Stimulated activated CD8-positive, alpha-beta memory T cell treated with anti-CD3 and anti-CD28 coated beads, Interleukin-12 subunit alpha, Interleukin-12 subunit beta, amount 100 ng/mL, for 1 hour (primary cell): Measurements from ENCODE around the gene KRT80.

ENCODE experiments used
- DNase-seq: peaks from one replicate; pipeline ENCODE4 v3.0.0-alpha.2; 2020; ENCODE audit warnings: low read depth

KRT80 gene

DNA sequence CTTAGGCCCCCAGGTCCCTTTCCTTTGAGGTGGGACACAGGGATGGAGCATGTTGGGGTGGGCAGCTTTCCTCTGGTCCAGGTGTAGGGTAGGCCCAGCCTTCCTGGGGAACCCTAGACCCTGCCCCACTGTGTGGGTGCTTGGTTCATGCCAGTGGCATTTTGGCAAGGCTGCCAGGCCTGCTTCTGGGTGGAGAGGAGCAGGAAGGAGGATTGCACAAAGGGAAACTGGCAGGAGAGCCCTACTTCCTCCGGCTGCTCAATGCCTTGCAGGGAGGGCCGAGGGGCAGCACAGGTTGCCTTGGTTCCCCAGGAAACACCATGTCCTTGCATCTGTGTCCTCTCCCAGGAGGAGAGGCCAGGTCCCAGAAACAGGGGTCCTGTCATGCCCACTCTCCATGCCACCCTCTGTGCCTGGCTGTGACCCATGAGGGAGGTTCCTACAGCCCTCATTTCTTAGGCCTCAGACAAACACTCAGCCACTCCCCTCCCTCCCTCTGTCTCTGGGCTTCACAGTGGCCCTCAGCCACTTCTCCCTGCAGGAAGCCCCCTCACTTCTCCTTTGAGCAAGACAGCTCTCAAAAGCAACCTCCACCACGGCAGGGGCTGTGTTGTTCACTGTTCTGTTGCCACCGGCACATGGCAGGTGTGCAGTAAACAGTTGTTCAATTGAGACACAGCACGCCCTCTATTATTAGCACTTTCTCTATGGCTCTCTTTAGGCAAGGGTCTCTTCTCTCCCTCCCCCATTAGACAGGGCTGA, 6.8 kb upstream of the KRT80 start:
- no peak for DNase-seq

DNA sequence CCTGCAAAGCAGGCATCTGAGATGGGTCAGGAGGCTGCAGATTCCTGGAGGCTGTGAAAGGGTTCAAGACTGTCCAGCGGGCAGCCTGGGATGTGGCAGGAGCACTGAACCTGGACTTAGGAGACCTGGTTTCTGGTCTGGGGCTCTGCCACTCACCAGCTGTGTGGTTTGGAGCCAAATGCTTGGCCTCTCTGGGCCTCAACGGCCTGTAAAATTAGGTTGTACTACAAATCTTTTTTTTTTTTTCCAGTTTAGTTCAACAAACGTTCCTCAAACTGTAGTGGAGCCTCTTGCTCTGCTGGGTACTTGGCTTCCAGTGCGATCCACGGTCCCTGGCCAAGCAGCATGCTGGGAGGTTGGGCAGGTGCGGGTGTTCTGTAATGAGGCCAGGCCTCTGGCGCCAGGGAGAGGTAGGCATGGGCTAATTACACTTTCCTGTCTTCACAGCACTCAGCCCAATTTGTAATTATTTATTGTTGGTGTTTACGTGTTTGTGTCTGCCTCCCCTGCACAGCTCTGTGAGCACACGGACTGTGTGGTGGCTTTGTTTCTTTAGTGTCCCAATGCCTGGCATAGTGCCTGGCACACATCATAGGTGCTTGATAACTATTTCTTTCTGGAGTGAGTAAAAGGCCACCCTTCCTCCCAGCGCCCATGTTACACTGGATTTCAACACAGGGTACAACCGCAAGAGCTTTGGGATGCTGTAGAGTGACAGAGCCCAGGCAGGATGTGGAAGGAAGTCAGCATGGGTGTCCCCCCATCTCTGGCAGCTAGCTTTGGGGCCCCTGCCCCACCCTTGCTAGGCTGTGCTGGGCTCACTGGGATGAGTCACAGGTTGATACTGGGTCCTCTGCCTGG, 5.8 kb upstream of the KRT80 start:
- DNase-seq = no peak

DNA sequence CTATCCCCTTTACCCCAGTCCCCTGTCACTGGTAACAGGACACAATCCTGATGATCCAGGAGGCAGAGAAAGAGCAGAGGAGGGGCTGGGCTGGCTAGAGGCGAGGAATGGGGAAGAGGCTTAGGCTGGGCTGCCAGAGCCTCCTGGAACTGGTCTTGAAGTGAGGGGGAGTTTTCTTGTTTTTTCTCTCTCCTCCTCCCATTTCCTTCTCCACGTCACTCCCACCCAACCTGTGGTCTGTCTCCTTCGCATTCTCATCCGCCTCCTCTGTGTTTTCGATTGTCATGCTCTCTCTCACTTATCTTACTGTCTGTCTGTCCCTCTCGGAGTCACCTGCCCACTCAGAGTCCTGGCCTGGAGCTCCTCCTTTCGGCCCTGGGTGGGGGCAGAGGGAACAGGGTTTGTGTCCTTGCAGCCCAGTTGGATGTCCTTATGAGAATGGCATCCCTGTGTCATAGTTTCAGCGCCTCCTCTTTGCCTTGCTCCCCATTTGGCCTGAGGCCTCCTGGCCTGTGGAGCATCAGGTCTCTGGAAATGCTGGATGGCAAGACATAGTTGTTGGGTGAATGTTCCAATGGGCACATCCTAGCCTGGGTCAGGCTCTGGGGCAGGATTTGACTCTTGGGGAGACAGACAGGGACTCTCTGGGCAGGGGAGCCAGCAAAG, 3.4 kb upstream of the KRT80 start:
- DNase-seq = no peak

DNA sequence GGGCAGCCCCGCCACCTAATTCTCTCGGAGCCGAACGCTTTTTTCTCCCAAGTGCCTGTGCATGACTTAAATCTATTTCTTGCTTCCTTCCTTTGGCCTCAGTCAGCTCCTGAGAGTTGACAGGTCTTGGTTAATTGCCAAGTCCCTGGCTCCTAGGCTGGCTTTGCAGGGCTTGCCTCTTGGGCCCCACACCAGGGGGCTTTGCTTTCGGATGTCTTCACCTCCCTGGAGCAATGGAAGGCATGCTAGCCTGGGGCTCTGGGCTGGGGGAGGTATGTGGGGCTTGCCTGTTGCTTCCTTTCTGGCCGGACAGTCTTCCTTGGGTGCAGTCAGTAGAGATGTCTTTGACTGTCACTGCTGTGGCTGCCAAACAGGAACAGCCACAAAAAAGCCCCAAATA, 2.2 kb upstream of the KRT80 start:
- no peak for DNase-seq

DNA sequence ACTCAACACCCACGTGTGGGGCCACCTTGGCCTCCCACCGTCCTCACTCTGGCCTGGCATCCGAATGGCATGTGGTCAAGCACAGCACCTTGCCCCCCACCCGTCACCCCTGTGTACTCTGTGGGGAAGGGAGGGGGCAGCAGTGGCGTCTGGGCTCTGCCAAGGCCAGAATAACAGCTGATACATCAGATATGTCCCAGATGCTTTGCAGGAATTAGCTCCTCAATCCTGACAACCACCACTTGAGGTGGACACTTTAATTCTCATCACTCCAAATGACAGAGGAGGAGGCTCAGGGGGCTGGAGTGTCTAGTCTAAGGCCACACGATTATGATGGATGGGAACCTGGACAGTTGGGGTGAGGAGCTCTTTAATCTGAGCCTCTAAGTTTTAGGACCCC, 1.7 kb upstream of the KRT80 start:
- DNase-seq = no peak

DNA sequence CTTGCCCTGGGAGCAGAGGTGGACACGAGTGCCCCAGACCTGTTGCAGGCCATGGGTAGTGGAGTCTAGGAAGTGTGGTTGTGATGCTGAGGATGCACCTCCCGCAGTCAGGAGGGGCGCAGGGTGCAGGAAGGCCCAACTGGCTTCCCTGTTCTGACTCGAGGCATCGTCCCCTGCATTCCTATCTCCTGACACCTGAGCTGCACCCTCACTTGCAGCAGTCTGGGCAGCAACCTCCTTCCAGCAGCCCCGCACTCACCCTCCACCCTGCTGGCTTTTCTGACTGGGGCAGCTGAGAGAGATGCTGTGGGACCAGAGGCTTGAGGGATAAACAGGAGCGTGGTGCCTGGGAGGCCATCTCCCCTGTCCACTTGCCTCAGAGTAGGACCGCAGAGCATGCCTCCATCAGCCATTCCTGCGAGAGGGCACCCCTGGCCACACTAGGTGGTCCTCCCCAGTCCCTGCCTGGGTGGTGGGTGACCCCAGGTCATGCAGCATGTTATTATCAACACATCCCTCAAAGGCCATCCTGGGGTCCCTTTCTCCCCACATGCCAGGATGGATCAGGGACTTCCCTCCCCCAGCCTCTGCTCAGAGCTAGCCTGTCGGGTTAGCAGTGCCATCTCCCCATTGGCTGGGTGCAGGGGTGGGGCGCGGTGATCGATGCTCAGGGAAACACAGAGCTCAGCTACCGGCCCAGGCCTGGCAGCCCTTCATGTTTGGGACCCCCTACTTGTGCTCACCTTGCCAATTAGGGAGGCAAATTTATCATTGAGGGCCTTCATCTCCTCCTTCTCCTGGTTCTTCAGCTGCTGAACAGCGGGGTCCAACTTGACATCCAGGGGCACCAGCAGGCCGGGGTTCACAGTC, 719 bp downstream of the KRT80 start:
- DNase-seq = no peak

DNA sequence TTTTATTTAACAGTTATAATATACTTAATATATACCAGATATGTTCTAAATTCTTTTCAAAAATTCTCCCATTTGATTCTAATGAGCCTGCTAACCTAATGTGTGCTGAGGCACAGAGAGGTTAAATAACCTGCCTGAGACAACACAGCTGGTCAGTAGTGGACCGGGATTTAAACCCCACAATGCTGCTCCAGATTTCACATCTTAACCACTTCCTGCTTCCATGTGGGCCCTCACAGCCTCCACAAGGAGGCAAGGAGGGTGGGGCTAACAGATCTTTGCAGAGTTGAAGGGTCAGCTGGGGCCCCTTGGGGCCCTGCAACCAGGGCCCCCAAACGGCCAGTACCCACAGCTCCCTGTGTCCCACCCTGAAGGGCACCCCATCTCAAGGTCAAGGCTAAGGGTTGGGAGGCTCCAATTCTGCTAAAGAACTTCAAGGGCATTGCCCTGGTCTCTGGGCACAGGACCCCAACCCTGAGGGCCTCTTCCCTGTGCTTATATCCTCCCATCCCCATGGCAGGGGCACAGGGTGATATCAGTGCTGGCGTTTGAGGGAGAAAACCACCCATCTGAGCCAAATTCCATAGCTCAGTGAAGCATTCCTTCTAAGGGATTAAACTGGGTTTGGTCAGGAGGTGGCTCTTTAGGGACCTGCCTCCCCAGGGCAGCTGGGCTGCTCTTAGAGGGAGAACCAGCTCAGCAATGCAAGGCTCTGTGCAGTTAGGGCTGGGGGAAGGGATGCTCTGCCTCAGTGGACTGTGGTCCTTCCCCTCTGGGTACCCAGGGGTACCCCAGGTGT, 2.2 kb downstream of the KRT80 start:
- no peak for DNase-seq

DNA sequence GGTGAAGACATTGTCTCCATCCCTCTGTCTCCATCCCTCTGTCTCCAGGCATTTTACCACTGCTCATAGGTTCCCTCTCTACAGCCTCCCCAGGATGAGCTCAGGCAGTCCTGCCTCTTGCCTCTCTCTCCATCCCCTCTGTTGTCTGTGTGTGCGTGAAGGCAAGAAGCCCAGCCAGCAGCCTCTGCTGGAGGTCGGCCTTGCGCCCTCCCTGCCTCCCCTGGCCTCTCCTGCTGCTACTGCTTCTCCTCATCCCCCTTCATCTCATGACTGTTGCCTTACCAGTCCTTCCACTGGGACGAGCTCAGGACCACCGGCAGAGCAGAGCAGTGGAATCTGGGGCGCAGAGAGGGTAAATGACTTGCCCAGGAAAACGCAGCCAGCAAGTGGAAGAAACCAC, 3.2 kb downstream of the KRT80 start:
- DNase-seq = no peak

DNA sequence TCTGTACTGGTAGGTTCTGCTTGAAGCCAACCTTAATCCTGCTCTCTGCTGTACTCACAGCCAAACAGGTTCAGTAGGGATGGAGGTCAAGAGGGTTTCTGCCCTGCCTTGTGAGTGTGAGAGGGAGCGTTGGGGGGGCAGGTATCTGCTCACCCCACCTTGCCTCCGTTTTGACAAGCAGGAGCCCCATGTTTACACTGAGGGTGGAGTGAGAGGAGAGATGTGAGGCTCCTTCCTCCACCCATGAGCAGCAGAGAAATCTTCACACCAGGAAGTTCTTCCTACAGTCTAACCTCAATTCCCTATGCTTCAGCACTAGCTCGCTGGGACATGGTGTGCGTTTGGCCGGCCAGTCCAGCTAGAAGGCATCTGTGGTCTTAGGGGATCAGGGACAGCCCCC, 4.2 kb downstream of the KRT80 start:
- no peak for DNase-seq

DNA sequence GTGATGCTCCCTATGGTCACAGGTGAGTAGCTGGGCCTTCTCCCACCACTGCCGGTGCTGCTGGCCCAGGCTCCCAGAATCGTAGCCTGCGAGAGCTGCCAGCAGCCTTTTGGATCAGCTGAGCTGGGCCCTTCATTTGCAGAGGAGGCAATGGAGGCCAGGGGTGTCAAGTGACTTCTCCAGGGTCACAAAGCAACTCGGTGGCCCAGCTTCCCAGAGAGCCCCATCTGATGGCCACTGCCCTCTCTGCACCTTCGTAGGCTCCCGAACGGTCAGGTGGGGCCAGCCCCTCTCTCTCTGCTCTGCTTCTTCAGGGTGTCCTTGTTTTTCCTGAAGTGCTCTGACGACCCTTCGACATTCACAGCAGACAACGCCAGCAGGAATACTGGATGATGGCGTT, 4.6 kb downstream of the KRT80 start:
- DNase-seq = no peak

DNA sequence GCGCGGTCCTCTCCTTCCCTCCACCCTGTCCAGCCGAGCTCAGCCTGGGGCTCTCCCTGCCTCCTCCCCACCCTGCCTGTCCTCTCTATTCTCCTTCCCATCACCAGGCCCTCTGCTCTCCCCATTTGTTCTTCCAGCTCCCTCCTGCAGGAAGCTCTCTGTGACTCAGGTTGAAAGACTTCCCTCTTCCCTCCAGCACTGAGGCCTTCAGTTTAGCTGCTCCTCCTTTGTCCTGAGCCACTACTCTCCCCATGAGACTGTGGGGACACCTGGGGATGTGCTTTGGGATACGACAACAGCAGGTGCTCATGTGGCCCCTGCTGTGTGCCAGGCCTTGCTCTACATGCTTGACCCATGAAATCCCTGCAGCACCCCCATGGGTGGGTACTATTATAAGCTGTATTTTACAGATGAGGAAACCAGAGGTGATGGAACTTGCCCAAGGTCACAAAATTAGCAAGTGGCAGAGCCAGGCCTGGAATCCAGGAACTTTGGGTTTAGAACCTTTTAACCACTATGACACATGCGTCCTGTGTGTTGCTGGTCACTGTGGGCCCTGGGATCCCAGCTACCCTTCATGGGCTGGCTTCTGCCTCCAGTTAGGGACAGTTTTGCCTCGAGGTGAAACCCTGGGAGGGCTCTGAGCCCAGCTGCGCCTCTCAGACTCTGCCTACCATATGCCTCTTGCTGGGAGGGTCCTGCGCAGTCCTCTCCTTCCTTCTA, 5.5 kb downstream of the KRT80 start:
- DNase-seq = no peak

DNA sequence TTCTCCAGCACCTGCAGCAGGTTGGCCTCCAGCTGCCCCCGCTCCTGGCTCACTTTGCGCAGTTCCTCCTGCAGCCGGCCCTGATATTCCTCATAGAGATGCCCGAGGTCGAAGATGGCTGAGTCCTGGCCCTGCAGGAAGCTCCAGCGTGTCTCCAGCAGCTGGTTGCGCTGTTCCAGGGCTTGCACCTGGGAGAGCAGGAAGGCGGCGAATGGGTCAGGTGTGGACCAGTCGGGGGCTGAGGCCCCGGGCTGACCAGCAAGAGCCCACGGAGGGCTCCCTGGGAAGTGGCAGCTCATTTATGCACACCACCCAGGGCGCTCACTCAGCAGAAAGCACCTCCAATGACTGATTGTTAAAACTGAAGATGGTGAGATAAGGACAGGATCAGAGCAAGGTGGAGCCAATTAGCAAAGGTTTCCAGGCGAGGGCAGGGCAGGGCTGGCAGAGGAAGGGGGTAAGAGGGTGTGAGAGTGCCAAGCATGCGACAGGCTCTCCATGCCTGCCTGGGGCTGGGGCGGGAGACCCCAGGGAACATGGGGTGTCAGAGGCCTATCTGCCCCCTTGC, 6.3 kb downstream of the KRT80 start:
- DNase-seq = no peak

DNA sequence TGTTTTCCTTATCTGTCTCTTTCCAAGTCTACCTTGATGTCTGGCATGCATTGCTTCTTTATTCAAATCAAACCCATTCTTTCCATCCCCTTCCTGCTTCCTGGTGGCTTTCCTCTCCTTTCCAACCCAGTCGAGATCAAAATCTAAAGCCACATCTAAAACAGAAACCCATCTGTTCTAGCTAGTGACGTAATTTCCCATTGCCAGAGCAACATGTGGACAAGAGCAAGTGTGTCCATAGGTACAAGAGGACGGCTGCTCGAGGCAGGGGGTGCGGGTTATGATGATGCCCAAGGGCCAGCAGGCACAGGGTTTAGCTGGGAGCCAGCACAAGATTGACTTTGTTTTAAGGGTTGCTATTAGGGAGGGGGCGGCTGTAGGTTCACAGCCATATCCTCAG, 7.0 kb downstream of the KRT80 start:
- no peak for DNase-seq

DNA sequence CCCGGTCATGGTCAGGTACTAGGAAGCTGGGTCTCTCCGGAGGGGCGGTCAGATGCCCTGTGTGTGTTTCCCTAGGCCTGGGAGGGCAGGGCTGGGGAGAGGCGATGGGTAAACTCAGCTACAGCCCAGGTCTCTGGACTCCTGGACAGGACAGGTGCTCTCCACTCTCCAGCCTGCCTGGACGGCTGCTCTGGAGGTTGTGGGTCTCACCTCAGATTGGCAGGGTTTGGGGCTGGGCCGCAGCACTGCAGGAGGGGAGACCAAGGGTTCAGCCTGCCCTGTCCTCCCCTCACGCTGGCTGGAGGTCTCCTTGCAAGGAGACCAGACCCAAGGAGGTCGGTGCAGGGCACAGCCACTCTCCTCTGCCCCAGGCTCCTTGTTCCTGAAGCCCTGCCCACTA, 7.8 kb downstream of the KRT80 start:
- DNase-seq = no peak

DNA sequence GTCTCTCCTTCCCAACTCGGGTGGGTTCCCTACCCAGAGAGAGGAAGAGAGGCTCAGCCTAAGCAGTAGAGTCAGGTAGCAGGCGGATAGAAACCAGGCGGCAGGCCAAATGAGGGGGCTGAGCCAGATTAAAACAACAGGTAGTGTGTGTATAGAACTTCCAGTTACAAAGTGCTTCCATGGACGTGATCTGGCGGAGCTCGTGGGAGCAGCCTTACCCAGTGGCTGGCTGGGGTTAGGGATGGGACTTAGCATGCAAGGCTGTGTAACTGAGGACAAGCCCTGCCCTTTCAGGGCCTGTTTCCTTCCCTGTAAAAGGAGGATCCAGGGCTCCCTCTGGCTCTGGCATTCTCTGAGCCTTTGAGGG, 8.3 kb downstream of the KRT80 start:
- DNase-seq = no peak

DNA sequence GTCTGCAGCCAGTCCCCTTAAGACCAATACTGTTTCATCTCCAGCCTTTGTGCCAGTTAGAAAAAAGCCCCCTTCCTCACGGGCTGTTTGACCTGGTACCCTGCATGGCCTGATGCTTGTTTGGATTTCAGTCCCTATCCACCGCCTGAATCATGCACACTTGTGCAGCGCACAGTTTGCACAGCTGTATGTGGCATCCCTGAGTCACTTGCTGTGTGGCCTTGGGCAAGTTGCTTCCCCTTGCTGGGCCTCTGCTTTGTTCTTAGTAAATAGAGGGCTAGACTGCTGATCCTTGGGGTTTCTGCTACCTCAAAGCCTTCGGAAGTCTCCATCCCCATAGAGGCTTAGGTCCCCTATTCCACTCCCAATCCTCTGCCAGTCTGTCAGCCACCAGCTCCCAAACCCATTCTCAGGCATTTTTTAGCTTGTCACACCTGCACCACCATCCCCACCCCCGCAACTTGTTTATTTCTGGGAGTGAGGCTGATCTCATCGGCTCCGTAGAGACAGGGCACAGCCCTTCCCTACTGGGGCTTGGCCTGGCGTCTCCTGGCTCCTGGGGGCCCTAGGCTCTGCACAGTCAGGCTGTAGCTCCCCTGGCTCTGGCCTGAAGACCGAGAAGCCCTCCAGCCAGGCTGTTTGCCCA, 8.8 kb downstream of the KRT80 start:
- no peak for DNase-seq

DNA sequence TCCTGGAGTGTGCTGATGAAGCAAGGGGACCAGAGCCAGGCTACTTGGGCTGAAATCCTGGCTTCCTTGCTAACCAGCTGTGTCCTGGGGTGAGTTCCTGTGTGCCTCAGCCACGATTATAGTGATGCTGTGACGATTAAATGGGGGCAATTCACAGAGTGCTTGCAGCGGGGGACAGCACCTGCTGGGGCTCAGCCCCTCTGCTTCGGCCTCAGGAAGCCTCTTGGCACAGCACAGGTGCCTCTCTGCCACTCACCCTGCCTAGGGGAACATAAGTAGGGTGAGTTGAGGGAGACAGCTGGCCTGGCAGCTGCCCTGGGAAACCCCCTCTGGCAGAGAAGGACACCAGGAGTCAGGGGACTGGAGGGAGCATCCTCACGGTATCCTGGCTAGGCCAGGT, 9.4 kb downstream of the KRT80 start:
- no peak for DNase-seq

DNA sequence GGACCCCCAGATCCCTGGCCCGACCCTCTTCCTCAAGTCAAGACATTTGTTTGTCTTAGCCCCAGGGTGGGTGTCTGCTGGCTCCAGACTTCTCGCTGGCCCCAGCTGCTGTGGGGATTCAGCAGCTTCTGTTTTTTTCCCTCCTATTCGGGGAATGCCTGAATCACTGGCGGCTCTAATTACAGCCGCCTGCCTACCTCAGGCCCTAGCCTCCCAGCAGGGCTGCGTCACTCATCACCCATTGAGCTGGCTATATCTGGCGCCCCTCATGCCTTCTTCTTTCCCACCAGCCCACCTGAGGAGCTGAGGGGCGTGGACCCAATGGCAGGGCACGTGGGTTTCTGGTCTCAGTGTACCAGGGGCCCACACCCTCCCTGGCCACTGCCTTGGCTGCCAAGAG, 10.1 kb downstream of the KRT80 start:
- no peak for DNase-seq

DNA sequence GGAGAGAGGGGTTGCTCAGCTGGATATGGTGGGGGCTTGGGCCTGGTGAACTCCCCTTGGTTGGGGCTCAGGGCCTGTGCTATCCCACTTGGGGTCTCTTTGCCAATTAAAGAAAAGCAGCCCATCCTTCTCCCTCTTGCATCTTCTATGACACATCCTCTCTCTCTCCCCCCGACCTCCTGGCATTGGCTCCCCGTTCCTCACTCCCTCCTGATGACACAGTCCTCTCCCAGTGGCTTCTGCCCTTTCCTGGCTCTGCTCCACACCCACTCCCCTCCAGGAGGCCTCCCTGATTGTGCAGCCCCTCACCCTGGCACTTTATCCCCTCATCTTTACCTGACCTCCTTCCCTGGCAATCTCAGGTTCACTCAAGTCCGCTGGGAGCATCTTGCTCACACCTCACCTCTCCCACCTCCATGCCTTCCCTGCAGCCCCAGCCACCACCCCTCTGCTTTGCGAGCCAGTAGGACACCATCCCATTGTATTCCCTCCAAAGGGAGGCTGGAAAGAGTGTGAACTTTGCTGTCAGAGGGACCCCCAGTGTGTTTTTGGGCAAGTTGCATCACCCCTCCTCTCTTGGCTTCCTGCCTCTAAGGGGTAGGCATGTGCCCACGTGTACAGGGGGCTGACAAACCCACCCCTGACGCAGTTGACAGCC, 10.7 kb downstream of the KRT80 start:
- DNase-seq = no peak
